ENCODE measurements around the gene EFCC1.

The EFCC1 gene, protein sequence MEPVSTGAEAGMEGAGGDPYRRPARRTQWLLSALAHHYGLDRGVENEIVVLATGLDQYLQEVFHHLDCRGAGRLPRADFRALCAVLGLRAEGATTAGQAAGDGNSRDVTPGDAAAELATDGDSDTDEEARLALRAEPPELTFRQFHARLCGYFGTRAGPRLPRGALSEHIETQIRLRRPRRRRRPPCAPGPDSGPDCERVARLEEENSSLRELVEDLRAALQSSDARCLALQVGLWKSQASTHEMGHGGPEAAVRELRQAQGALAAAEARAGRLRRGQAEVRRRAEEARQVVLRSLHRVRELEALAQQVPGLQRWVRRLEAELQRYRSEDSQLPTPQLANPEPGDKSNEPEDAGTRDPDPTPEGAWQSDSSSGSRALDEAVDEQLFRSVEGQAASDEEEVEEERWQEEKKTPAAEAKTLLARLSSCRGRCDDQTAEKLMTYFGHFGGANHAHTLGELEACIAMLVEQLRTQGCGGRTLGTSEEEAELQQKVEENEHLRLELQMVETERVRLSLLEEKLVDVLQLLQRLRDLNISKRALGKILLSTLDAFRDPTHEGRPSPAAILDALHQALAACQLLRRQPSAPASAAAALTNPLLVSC

DNA sequence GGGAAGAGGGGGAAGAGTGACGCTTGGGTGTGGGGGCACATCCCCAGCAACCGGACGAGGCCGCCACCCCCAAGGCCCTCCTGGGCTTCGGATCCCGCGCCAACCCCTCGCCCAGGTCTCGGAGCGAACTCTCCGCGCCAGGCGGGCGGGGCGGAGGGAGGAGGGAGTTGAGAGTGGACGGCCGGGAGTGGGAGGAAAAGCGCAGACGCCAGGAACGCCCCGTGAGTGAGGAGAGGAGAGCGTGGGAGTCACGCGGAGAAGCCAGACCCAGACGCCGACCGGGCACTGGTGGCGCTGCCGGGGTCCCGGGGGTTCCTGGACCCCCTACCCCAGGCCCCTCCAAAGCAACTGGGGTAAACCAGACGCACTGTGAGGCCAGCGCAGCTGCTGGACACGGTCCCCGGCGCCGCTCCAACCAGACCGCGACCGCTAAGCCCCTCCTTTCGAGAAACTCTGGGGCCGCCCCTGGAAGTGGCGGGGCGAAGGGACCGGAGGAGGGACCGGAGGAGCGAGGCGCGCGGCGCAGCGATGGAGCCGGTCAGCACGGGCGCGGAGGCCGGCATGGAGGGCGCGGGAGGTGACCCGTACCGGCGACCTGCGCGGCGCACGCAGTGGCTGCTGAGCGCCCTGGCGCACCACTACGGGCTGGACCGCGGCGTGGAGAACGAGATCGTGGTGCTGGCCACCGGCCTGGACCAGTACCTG, at the start of gene EFCC1:
TSS of gene EFCC1 (plus strand) at position 204 of the 705 bp plus-strand sequence. CDS start at position 529, 325 bp downstream.
- no peak within 1 kb of the TSS for H3K4me3 ChIP-seq (ENCODE audit: low read length)

DNA sequence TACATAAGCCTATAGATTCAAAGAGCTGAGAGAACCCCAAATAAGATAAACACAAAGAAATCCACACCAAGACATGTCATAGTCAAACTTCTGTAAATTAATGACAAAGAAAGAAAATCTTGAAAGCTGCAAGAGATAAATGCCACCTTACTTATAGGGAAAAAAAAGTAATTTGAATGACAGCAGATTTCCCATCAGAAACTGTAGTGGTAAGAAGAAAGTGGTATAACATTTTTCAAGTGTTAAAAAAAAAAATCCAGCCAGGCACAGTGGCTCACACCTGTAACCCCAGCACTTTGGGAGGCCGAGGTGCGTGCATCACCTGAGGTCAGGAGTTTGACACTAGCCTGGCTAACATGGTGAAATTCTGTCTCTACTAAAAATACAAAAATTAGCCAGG, 44.7 kb upstream of the EFCC1 start:
- H3K4me3 ChIP-seq (ENCODE audit: low read length): no peak overlapping the region
- no peak for TF ChIP-seq ZNF274 (IDR thresholded peaks at IDR 0.05; ENCODE audit: low read depth, low read length)

More for the DNA sequence above, at the start of gene EFCC1:
- no peak for TF ChIP-seq ZNF274 (IDR thresholded peaks at IDR 0.05; ENCODE audit: low read depth, low read length)

DNA sequence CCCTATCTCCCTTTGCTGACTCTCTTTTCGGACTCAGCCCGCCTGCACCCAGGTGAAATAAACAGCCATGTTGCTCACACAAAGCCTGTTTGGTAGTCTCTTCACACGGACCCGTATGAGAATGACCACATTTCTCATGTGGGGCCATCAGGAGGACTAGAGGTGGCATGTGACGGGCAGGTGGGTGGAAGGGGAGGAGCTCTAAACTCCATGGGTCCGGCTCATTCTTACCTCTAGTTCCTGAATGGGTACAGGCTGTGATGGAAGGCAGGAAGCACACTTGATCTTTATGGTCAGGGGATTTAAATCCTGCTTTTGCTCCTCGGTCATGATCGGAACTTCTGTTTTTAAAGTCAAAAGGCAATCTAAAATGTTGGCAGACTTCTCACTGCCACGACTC, 35.8 kb upstream of the EFCC1 start:
- no peak for TF ChIP-seq ZNF274 (IDR thresholded peaks at IDR 0.05; ENCODE audit: low read depth, low read length)
- H3K4me3 ChIP-seq (ENCODE audit: low read length): no peak overlapping the region

DNA sequence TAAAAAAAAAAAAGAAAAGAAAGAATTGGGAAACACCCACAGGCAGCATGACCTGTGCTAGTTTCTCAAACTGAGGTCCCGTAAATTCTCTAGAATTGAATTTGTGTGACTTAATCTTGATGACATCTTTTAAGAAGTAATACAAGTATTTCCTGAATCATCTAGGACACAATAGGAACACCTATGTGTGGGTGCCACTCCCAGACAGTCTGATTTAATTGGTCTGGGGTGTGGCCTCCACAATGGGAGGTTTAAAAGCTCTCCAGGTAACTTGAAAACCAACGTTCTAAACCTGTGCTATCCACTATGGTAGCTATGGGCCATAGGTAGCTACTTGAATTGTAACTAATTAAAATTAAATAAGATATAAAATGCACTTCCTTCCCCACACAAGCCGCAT, 35.3 kb upstream of the EFCC1 start:
- no peak for TF ChIP-seq ZNF274 (IDR thresholded peaks at IDR 0.05; ENCODE audit: low read depth, low read length)
- no peak overlapping the region for H3K4me3 ChIP-seq (ENCODE audit: low read length)

DNA sequence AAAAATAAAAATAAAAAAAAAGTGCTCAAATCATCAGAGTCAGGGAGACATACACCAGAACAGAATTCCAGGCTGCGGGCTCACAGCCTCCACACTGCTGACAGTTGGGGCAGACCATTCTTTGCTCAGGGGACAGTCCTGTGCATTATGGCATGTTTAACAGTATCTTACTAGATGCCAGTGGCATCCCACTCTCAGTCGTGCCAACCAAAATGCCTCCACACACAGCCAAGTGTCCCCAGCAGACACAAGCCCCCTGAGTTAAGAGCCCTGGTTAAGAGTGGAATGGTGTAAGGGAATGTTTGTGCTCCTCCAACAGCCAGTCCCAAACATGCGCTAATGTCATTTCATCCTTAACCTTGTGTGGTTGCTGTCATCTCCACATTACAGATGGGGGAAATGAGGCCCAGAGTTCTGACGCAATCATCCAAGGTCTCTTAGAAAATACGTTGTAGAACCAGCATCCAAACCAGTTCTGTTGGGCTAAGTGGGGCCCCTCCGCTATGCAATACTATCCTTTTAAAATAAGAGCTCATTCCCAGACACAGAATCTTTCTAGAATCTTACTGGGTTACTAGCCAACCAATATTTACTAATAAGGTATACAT, 33.3 kb upstream of the EFCC1 start:
- no peak overlapping the region for H3K4me3 ChIP-seq (ENCODE audit: low read length)
- no peak for TF ChIP-seq ZNF274 (IDR thresholded peaks at IDR 0.05; ENCODE audit: low read depth, low read length)

DNA sequence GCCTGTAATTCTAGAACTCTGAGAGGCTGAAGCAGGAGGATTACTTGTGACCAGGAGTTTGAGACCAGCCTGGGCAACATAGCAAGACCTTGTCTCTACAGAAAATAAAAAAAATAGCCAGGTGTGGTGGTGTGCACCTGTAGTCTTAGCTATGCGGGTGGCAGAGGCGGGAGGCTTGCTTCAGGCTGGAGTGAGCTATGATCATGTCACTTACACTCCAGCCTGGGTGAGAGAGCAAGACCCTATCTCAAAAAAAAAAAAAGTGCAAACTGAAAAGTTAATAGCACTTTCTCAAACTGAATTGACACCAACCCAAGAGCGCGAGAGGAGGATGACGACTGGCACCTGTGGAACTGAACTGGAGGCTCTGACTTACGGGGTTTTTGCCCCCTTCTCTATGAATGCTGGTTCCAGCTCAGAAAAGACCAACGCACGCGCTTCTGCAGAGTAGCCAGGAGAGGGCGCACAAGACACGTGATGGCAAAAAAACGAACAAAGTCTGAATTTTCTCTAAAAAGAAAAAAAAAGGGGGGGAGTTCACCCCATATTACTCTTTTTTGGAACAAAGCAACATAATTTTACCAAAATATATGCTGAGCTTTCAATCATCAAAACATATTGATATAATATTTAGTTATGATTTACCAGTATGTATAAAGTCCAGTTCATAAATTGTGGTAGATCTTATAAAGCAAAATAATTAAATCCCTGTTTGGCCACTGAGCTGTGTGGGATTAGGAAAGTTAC, 30.9 kb upstream of the EFCC1 start:
- no peak overlapping the region for H3K4me3 ChIP-seq (ENCODE audit: low read length)
- TF ChIP-seq ZNF274 (IDR thresholded peaks at IDR 0.05; ENCODE audit: low read depth, low read length): no peak

DNA sequence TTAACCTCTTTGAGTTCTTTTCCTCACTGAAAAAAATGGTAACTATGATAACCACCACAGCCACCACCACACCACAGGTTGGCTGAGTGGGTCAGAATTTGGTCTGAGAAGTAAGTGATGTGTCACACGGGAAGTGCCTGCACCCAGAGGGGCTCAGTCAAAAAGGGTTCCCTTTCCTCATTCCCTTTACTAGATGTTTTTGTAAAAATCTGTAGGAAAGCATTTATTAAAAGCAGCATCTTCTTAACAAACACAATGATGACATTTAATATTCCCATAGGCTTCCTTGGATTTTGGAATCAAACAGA, 30.4 kb upstream of the EFCC1 start:
- no peak overlapping the region for H3K4me3 ChIP-seq (ENCODE audit: low read length)
- no peak for TF ChIP-seq ZNF274 (IDR thresholded peaks at IDR 0.05; ENCODE audit: low read depth, low read length)

DNA sequence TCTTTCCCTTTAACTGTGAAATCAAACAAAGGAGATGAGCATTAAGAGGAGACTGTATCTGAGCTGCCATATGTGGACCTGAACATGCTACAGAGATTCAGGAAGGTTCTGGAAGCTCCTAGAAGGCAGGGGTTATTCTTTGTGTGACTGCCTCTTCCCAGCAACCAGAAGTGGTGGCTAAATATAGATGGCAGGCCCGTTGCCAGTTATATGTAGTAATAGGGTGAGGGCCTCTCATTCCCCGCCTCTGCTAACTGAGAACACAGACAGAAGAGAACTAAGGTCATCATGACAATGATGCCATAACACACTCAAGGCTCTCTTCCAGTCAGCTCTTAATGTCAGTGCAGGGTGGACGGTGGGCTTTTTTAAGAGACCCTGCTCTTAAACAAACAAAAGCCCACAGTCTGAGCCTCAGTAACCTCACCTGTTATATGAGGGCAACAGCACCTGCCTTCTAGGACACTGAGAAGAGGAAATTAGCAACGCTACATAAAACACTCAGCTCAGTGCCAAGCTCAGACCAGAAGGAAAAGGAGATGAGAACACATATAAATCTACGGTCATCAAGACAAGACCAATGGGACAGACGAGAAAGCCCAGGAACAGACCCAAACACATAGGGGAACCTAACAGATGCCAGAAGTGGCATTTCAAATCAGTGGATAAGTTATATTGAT, 29.5 kb upstream of the EFCC1 start:
- H3K4me3 ChIP-seq (ENCODE audit: low read length): no peak overlapping the region
- TF ChIP-seq ZNF274 (IDR thresholded peaks at IDR 0.05; ENCODE audit: low read depth, low read length): no peak

DNA sequence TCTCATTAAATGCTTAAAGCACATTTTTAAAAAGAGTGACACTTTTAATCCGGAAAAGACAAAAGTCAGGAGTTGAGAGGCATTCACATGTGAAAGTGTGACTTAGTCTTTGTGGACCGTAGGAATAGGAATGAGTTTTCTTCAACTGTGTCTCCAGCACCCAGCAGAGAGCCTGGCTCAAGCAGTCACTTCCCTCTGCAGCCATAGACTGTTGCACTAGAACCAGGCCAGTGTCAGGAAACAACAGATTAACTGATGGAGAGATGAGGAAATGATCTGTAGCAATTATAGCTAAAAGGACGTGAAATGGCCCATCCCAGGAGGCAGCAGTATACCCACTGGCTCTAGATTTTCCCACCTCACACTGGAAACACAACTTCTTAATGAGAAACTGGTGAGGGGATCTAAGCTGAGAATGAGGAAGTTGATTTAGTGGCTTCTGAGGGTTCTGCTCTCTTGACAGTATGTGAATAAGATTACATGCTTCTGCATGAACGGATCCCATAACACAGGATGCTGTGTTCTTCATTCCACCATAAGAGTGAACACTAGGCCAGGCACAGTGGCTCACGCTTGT, 27.0 kb upstream of the EFCC1 start:
- H3K4me3 ChIP-seq (ENCODE audit: low read length): no peak overlapping the region
- TF ChIP-seq ZNF274 (IDR thresholded peaks at IDR 0.05; ENCODE audit: low read depth, low read length): no peak

DNA sequence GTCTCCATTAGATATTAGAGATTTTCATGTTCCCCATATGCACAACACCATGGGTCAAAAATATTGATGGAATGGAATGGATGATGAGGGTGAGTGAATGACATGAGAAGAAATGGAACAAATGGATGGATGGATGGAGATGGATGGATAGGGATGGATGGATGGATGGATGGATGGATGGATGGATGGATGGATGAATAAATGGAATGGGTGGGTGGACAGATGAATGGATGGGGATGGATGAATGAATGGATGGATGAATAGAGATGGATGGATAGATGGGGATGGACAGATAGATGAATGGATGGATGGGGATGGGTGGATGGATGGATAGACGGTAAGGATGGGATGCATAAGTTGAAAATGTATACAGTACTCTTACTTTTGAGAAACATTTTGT, 25.8 kb upstream of the EFCC1 start:
- H3K4me3 ChIP-seq (ENCODE audit: low read length): no peak overlapping the region
- TF ChIP-seq ZNF274 (IDR thresholded peaks at IDR 0.05; ENCODE audit: low read depth, low read length): no peak

DNA sequence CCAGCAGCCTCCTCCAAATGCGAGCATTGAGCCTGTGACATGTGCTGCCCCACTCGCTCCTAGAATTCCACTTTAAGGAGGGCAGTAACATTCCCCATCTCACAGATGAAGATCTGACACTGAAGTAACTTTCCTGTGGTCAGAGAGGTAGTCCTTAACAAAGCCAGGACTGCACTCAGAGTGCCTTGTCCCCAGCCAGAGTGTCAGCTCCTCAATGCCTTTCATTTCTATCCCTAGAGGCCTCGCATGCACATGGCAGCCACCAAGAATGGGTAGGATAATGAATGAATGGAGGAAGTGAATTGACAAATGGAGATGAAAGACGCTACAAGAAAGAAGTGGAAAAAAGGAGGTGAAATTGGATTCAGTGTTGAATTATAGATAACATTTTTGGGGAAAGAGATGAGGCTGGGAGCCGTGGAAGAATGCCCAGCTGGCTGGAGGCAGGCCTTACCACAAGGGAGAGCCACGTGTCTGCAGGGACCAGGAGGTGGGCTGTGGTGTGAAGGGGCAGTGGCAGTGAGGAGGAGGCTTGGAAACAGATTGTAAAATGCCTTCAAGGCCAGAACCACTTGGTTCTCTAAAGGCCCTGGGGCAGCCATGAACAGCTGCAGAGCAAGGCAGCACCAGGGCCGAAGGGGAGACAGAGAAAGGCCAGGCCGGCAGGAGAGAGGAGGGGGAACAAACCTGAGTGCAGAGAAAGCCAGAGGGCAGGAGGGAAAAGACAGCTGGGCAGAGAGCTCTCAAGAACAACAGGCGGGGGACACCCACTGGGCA, 17.6 kb upstream of the EFCC1 start:
- H3K4me3 ChIP-seq (ENCODE audit: low read length): no peak overlapping the region
- no peak for TF ChIP-seq ZNF274 (IDR thresholded peaks at IDR 0.05; ENCODE audit: low read depth, low read length)

DNA sequence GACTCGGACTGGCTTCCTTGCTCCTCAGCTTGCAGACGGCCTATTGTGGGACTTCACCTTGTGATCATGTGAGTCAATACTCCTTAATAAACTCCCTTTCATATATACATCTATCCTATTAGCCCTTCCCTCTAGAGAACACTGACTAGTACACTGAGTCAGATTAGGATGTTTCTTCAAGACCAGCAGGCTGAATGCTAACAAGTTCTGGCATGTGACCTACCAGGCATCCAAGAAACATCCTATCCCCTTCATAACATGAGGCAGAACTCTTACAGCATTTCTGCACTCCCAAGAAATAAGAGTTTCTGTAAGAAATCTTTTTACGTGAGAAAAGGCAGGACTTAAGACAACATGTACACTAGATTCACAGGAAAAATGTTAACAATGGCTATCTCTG, 16.5 kb upstream of the EFCC1 start:
- no peak overlapping the region for H3K4me3 ChIP-seq (ENCODE audit: low read length)
- no peak for TF ChIP-seq ZNF274 (IDR thresholded peaks at IDR 0.05; ENCODE audit: low read depth, low read length)
